Smooth muscle cell of the brain vasculature (primary cell): ENCODE measurements around the gene VTI1A.

Source experiments
- DNase-seq: peaks from one replicate; pipeline ENCODE4 v3.0.0-alpha.2; 2012; ENCODE audit warnings: low read depth, low spot score

The VTI1A gene

GRCh38 chr10:112637901-112638300 lies 190.9 kb downstream of the VTI1A start:
- no peak for DNase-seq

GRCh38 chr10:112639298-112639697 lies 192.3 kb downstream of the VTI1A start:
- DNase-seq = no peak

DNA sequence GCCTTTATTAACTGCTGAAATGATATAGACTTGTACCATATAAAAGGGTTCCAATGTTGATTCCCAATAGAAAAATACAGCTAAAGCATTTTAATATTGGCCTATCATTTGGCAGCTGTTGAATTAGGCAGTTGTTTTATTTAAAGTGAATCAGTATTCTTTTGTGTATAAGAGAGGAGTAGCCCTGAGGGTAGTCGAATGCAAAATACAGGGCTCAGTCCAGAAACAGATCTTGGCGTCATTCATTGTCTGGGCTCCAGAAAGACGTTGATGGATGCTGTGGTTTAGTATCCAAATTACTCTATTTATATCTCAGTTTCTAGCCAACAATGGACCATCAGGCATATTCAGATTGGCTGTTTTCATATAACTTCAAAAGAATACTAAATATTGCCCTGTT lies 193.6 kb downstream of the VTI1A start:
- no peak for DNase-seq

- no peak for DNase-seq
These were observed 196.7 kb downstream of the VTI1A start for GRCh38 chr10:112643600-112644264.

- DNase-seq = no peak
These were observed 197.2 kb downstream of the VTI1A start for GRCh38 chr10:112644265-112644645.

GRCh38 chr10:112649006-112649821 lies 202.2 kb downstream of the VTI1A start:
- DNase-seq = no peak

GRCh38 chr10:112649822-112650152 lies 202.8 kb downstream of the VTI1A start:
- no peak for DNase-seq

- DNase-seq = no peak
These were observed 203.6 kb downstream of the VTI1A start for GRCh38 chr10:112650588-112651030.

GRCh38 chr10:112653215-112653614 lies 206.2 kb downstream of the VTI1A start:
- DNase-seq = no peak

GRCh38 chr10:112653851-112654250 lies 206.8 kb downstream of the VTI1A start:
- DNase-seq = no peak

DNA sequence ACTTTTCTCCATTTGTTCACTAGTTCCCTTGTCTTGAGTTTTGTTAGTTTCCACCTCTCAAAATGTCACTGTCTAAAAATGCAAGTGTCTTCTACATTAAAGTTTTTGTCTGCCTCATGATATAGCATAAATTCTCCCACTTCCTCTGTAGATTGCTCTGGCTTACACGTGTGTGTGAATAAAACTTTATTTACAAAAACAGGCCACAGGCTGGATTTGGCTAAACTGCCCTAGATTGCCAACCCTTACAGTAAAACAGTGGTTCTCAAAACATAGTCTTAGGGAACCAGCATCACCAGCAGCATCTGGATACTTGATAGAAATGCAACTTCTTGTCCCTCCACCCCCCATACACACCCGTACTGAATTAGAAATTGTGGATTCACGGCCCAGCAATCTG lies 207.8 kb downstream of the VTI1A start:
- no peak for DNase-seq

DNA sequence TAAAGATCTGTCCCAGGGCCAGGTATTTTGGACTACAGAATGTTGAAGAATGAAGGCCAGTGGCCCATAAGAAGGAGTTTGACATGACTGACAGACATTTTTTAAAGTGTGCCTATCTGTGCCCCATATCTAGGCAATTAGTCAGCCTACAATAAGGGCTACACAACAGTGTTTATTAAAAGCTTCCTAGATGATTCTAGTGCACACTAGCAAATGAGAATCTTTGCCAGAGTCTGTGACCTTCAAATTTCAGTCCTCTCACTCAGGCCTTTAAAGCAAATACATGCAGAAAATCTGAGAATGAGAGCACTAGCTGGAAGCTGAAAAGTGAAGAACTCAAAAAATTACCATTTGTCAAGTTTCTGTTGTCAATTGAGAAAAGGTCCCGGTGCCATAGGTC lies 208.7 kb downstream of the VTI1A start:
- no peak for DNase-seq

- no peak for DNase-seq
These were observed 211.4 kb downstream of the VTI1A start for GRCh38 chr10:112658465-112658864.

- DNase-seq = peak; percentile 20
These were observed 212.1 kb downstream of the VTI1A start for GRCh38 chr10:112658900-112659638.

DNA sequence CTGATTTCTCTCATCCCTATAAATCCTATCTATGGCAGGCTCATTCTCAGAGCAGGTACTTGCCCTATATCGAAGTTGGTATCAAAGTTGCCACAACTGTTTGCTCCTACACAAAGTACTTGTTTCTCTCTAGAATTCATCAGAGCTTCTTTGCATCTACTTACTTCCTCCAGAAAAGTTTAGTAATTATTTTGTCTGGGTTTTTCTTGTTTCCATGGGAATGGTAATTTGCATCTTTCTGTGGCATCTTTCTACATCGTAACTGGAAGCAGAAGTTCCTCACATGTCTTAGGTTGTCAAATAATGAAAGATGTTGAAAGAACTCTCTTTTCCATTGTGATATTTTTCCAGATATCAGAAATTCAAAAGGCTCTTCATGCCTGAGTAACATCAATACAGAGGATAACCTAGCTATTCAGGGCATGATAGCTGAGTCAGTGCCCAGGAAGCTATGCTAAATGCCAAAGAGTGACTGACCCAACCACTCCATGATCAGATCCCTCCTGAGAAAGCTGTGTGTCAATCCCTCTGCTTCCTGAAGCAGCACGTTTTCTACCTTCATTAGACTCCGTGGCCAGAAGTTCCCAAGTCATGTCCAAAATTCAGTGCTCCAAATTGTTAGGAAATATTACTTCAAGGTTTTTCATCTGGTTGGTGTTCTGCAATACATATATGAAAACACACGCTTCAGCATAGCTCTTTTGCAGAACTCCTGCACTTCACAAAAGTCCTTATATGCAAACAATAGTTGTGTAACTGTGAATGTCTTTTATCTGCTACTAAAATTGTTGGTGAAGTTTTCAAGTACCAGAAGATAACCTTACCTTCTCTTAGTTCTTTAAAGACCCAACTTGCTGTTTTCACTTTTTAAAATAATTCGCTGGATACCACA lies 216.5 kb downstream of the VTI1A start:
- no peak for DNase-seq

DNA sequence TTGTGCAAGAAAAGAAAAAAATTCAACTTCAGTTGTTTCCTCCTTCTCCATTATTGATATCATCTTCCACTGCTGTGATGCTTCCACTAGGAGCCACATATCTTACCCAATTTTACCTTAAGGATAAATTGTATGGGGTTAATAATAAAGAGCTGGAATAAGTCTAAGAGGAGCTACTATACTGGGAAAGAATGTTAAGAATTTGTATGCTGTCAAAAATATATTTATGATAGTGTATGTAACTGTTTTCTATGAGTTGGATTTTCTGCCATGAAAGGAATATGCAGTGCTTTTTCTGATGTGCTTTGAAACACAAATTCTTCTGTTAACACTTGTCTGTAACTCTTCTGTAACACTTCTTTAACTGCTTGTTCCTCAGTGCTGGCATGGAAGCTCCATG lies 219.1 kb downstream of the VTI1A start:
- DNase-seq = no peak

DNA sequence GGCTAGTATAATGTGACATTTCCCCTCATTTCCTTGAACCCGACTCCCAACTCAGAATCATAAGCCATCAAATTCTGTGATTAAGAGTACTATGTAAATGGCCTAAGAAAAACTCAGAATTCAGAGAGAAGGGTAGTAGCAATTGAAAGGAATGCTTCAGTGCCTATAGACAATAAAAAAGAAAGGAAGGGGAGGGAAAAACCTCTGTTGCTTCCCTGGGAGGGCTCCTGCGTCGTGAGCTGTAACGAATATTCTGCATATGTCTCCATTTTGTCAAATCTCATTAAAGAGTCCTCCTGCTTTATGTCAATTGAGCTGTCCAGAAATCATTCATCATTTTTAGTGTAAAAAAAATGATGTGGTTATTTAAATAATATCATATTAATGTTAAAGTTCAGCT lies 223.0 kb downstream of the VTI1A start:
- no peak for DNase-seq

- DNase-seq = no peak
These were observed 224.7 kb downstream of the VTI1A start for GRCh38 chr10:112671743-112672142.

- DNase-seq = no peak
These were observed 225.7 kb downstream of the VTI1A start for GRCh38 chr10:112672706-112673105.

DNA sequence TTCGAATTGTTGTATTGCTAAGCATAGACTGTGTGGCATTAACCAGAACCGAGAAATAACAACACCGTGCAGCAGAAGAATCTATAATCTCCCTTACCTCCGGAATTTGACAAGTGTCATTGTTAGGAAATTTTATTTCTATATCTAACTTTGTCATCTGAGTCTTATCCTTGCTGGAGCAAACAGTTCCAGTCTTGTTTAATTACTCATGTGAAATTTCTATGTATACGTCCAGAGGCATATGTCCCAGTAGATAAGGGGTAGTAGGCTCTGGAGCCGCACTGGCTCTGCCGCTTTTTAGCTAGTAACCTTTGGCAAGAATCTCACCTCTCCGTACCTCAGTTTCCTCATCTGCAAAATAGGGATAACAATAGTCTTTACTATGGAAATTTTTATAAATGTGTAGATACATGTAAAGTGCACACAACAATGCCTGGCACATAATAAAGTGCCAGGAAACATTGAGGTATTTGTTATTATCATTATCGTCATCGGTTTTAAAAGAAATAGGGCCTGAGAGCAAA lies 228.6 kb downstream of the VTI1A start:
- no peak for DNase-seq

GRCh38 chr10:112677689-112678088 lies 230.7 kb downstream of the VTI1A start:
- no peak for DNase-seq
